Kidney (tissue), 14 donors: ENCODE data around the gene ZBTB18. TPM values are rescaled to one million over a fixed set of nuclear protein-coding genes. Genes with fewer than 3 reads are reported as not detected.

ENCODE experiments used
- DNase-seq, 5 donors: peaks; one replicate each; pipeline ENCODE4 v3.0.0-alpha.2; 2013 to 2020
- FAIRE-seq: peaks from 2 replicates; lab custom pipeline; 2012; peaks lifted over from hg19 to GRCh38; lab: Jason Lieb, UNC
- H3K27ac ChIP-seq, 2 donors: one replicate each; pipeline ENCODE4 v1.7.0; 2013; ENCODE audit warnings: low read depth in 2 of 2, low read length in 2 of 2, inconsistent platforms in 1 of 2
- H3K27me3 ChIP-seq: one replicate; pipeline ENCODE4 v1.7.1; 2013; ENCODE audit warnings: low read length, inconsistent platforms; ENCODE audit not compliant: control insufficient read depth, insufficient read depth
- H3K36me3 ChIP-seq, 3 donors: one replicate each; pipeline versions ENCODE4 v1.7.0 to v1.7.1; 2013; ENCODE audit warnings: low read length in 3 of 3, control low read depth in 1 of 3, inconsistent platforms in 1 of 3; ENCODE audit not compliant: insufficient read depth in 3 of 3, control insufficient read depth in 2 of 3
- H3K4me1 ChIP-seq, 3 donors: one replicate each; pipeline versions ENCODE4 v1.7.0 to v1.7.1; 2013; ENCODE audit warnings: low read length in 3 of 3, inconsistent platforms in 1 of 3, low read depth in 1 of 3; ENCODE audit not compliant: control insufficient read depth in 2 of 3, insufficient read depth in 2 of 3
- H3K4me3 ChIP-seq, 3 donors: one replicate each; pipeline versions ENCODE4 v1.7.0 to v1.8.1; 2013; ENCODE audit warnings: low read length in 3 of 3, control low read depth in 1 of 3, inconsistent platforms in 1 of 3
- H3K9ac ChIP-seq, 3 donors: one replicate each; pipeline versions ENCODE4 v1.7.0 to v1.7.1; 2013; ENCODE audit warnings: low read length in 3 of 3, control low read depth in 1 of 3, inconsistent platforms in 1 of 3
- H3K9me3 ChIP-seq, 3 donors: one replicate each; pipeline versions ENCODE4 v1.7.0 to v1.7.1; 2013; ENCODE audit warnings: low read length in 3 of 3, control low read depth in 1 of 3, inconsistent platforms in 1 of 3; ENCODE audit not compliant: control insufficient read depth in 2 of 3, insufficient read depth in 1 of 3
- CTCF ChIP-seq: IDR thresholded peaks from 3 replicates; pipeline ENCODE4 v1.5.1; 2012; ENCODE audit warnings: mild to moderate bottlenecking, moderate library complexity, borderline replicate concordance; ENCODE audit not compliant: insufficient read depth; ENCODE audit errors: extremely low read depth
- intact Hi-C: fragments of 100-400 bp; cut with DNase I; formaldehyde crosslinking; loops from one replicate; pipeline ENCODE4 v1.11.1; 2022
- polyA plus RNA-seq: library from polyadenylated mRNA; stranded (reverse); fragments of 350-450 nt; fragmentation: Illumina TruSeq; extraction: RNeasy Lipid Tissue Mini Kit (QIAGEN cat#74804); gene quantifications from one replicate; pipeline ENCODE4 v1.2.3, GENCODE V29; 2014; ENCODE audit warnings: low read depth, low replicate concordance; ENCODE audit not compliant: insufficient read depth
- total RNA-seq: library from RNA; stranded (reverse); fragmentation: NEBNext Ultra II Directional; extraction: Animal tissue kit (Norgen Biotek cat#: 25700); gene quantifications from one replicate; pipeline ENCODE4 v1.2.1, GENCODE V29; 2021
- donor health status: control.
- donor health status: control.
- donor health status: control.
- donor health status: control.
- donor health status: control.
- donor health status: DM: yes; HTN: yes; CAD: no.
- donor health status: Normal renal cell carcinoma (clear cell type).

The ZBTB18 gene
- total and polyA plus RNA-seq, 2 donors from 2014 or later: 9.0 to 19.8 TPM

- intact Hi-C loops: no loop called here
- Histone ChIP-seq H3K4me1 (peaks cover 0 to 11% (median 3%) of the 10 kb centered on the region in 3 donors), H3K27ac (peak overlapping the region; percentile 99 to 100), H3K27me3 (no peaks in the 10 kb centered on the region), H3K4me3 (peak overlapping the region; percentile 82 to 94 (median 85)), H3K36me3 (no peaks in the 10 kb centered on the region), H3K9ac (peak overlapping the region; percentile 86 to 95 (median 95)), H3K9me3 (no peaks in the 10 kb centered on the region)
- peak; percentile 69 for FAIRE-seq
- no peak for TF ChIP-seq CTCF
- DNase-seq: peak in 1 of 5 donors; percentile 65
Observed at GRCh38 chr1:244046907-244047611, 4.0 kb upstream of the ZBTB18 start.

- H3K27me3 ChIP-seq: no peaks in the 10 kb centered on the region
- no peaks in the 10 kb centered on the region for H3K36me3 ChIP-seq
- H3K27ac ChIP-seq: peak overlapping the region; percentile 99 to 100
- peak overlapping the region; percentile 82 to 94 (median 85) for H3K4me3 ChIP-seq
- no peak for TF ChIP-seq CTCF
- H3K4me1 ChIP-seq: peaks cover 0 to 11% (median 3%) of the 10 kb centered on the region in 3 donors
- DNase-seq (peak in 2 of 5 donors; percentile 82 to 83), FAIRE-seq (no peak)
- H3K9ac ChIP-seq: peak overlapping the region; percentile 86 to 95 (median 95)
- no peaks in the 10 kb centered on the region for H3K9me3 ChIP-seq
- intact Hi-C loops: no loop called here
Observed at GRCh38 chr1:244047621-244048255, 3.3 kb upstream of the ZBTB18 start.

GRCh38 chr1:244048256-244049161, 2.6 kb upstream of the ZBTB18 start:
- Histone ChIP-seq H3K9me3 (no peaks in the 10 kb centered on the region), H3K4me1 (peaks cover 0 to 11% (median 3%) of the 10 kb centered on the region in 3 donors), H3K27ac (no peak overlapping the region), H3K4me3 (peak overlapping the region in 1 of 3 donors; percentile 82), H3K9ac (no peak overlapping the region), H3K36me3 (no peaks in the 10 kb centered on the region), H3K27me3 (no peaks in the 10 kb centered on the region)
- FAIRE-seq: no peak
- TF ChIP-seq CTCF: no peak
- intact Hi-C loops: no loop called here
- peak; percentile 99 to 100 (median 100) for DNase-seq
